GM12878 (cell line): ENCODE results near the gene RIMS3. TPM values are rescaled to one million over a fixed set of nuclear protein-coding genes. Genes with fewer than 3 reads are reported as not detected.
A peak's percentile ranks its signal among the peaks of the same experiment; 100 is the strongest.

Experiments used
- ASH2L ChIP-seq: fragments of 300-600, 200-600 bp; sonication (generic); IDR thresholded peaks from 2 replicates; pipeline ENCODE4 v1.6.1; 2017; ENCODE audit warnings: low read depth, mild to moderate bottlenecking, borderline replicate concordance
- BRCA1 ChIP-seq: IDR thresholded peaks from 2 replicates; pipeline ENCODE4 v1.6.1; 2011; ENCODE audit warnings: low read depth, low read length, improper control_type of control experiment
- CREM ChIP-seq: IDR thresholded peaks from 2 replicates; pipeline ENCODE4 v1.6.1; 2014; ENCODE audit warnings: antibody characterized with exemption, low read depth
- CTCF ChIP-seq, 3 experiments: IDR thresholded peaks in 2 of 3; conservative IDR thresholded peaks in 1 of 3; 2 replicates each; pipeline ENCODE4 v1.5.1; 2011; ENCODE audit warnings: low read depth in 3 of 3, low read length in 3 of 3, mild to moderate bottlenecking in 3 of 3, control low read depth in 2 of 3, moderate library complexity in 2 of 3, inconsistent platforms in 1 of 3, mixed read lengths in 1 of 3; ENCODE audit not compliant: control insufficient read depth in 2 of 3, insufficient read depth in 1 of 3; ENCODE audit errors: extremely low read depth in 1 of 3
- E4F1 ChIP-seq: fragments of 450-650 bp; IDR thresholded peaks from 2 replicates; pipeline ENCODE4 v1.6.1; 2018; ENCODE audit warnings: borderline replicate concordance, mild to moderate bottlenecking; ENCODE audit not compliant: partially characterized antibody
- EZH2 ChIP-seq: IDR thresholded peaks from 2 replicates; pipeline ENCODE4 v1.6.1; 2012; ENCODE audit warnings: low read depth, mild to moderate bottlenecking, control low read depth, inconsistent platforms, low read length, borderline replicate concordance; ENCODE audit not compliant: control insufficient read depth
- IKZF1 ChIP-seq: fragments of 450-650 bp; conservative IDR thresholded peaks from 2 replicates; pipeline ENCODE4 v1.6.1; 2017; ENCODE audit warnings: antibody characterized with exemption, mild to moderate bottlenecking
- KAT2A ChIP-seq: conservative IDR thresholded peaks from 2 replicates; pipeline ENCODE4 v1.6.1; 2011; ENCODE audit warnings: low read depth, low read length; ENCODE audit not compliant: control insufficient read depth
- MEF2B ChIP-seq: fragments of 450-650 bp; IDR thresholded peaks from 2 replicates; pipeline ENCODE4 v1.6.1; 2018; ENCODE audit warnings: mild to moderate bottlenecking, moderate library complexity; ENCODE audit not compliant: partially characterized antibody, poor library complexity, severe bottlenecking
- MTA2 ChIP-seq: fragments of 450-650 bp; IDR thresholded peaks from 2 replicates; pipeline ENCODE4 v1.6.1; 2016; ENCODE audit warnings: low read depth, mild to moderate bottlenecking, moderate library complexity
- NFYA ChIP-seq: IDR thresholded peaks from 2 replicates; pipeline ENCODE4 v1.6.1; 2011; ENCODE audit warnings: low read depth, mild to moderate bottlenecking, low read length, improper control_type of control experiment, borderline replicate concordance
- POLR2A ChIP-seq: IDR thresholded peaks from 2 replicates; pipeline ENCODE4 v1.6.1; 2011; ENCODE audit warnings: low read depth, mild to moderate bottlenecking, low read length
- REST ChIP-seq: IDR thresholded peaks from 2 replicates; pipeline ENCODE4 v1.6.1; 2012; ENCODE audit warnings: mild to moderate bottlenecking, low read depth, low read length
- SPI1 ChIP-seq: IDR thresholded peaks from 2 replicates; pipeline ENCODE4 v1.6.1; 2011; ENCODE audit warnings: low read depth, mild to moderate bottlenecking, low read length, moderate library complexity, borderline replicate concordance; ENCODE audit not compliant: insufficient read depth
- TARDBP ChIP-seq: IDR thresholded peaks from 2 replicates; pipeline ENCODE4 v1.6.1; 2016; ENCODE audit warnings: borderline replicate concordance
- TCF7 ChIP-seq: IDR thresholded peaks from 2 replicates; pipeline ENCODE4 v1.6.1; 2014; ENCODE audit warnings: antibody characterized with exemption, borderline replicate concordance
- ZBED1 ChIP-seq: IDR thresholded peaks from 2 replicates; pipeline ENCODE4 v1.6.1; 2016; ENCODE audit warnings: borderline replicate concordance
- ZNF687 ChIP-seq: fragments of 450-650 bp; IDR thresholded peaks from 2 replicates; pipeline ENCODE4 v1.6.1; 2017; ENCODE audit warnings: mild to moderate bottlenecking, moderate library complexity
- polyA plus RNA-seq, 11 experiments: library from polyadenylated mRNA; depleted of rRNA in 4 of 11; unstranded in 6 of 11; stranded (reverse) in 5 of 11; fragments of >200 nt; fragmentation: Nextera tagmentation in 4 of 11; fragmentation: Illumina TruSeq in 1 of 11; extraction: Ambion mirVana in 4 of 11; extraction: Trizol in 1 of 11; gene quantifications; 1 replicate in 1 of 11; 2 replicates in 10 of 11; pipeline versions ENCODE4 v1.2.1 to v1.2.3, GENCODE V29; 2011 to 2016; ENCODE audit warnings: inconsistent platforms in 2 of 11, missing spikeins in 2 of 11, low read depth in 1 of 11
- total RNA-seq, 4 experiments: library from RNA; depleted of rRNA in 3 of 4; stranded (reverse); fragments of >200 nt in 3 of 4; fragmentation: Illumina TruSeq in 1 of 4; extraction: Trizol in 1 of 4; gene quantifications; 2 replicates each; pipeline versions ENCODE4 v1.2.1 to v1.2.3, GENCODE V29; 2013 to 2021

RIMS3 gene
- total and polyA plus RNA-seq, 10 of the 15 experiments (the other 5 are each of a cell fraction or from before 2014, with no cell fraction given): 0.02 to 4.7 (median 0.39) TPM

GRCh38 chr1:40709100-40709801, 43.8 kb upstream of the RIMS3 start (continued):
- TF ChIP-seq ASH2L: no peak
- TF ChIP-seq KAT2A: no peak
- TF ChIP-seq SPI1: peak; percentile 95
- no peak for TF ChIP-seq TARDBP
- no peak for TF ChIP-seq MEF2B
- no peak for TF ChIP-seq ZBED1
- TF ChIP-seq E4F1: peak; percentile 78
- TF ChIP-seq TCF7: no peak
- peak; percentile 82 for TF ChIP-seq NFYA
- no peak for TF ChIP-seq EZH2
- no peak for TF ChIP-seq IKZF1
- TF ChIP-seq REST: no peak
- no peak for TF ChIP-seq BRCA1
- TF ChIP-seq ZNF687: 0 out of 2 replicates have a peak, but pooled peaks have one; percentile 21
- no peak for TF ChIP-seq MTA2
- TF ChIP-seq CTCF (IDR thresholded peaks at IDR 0.05 in 2 of 3, conservative IDR thresholded peaks at IDR 0.05 in 1 of 3; ENCODE audit: control insufficient read depth in 2 of 3, extremely low read depth in 1 of 3, insufficient read depth in 1 of 3, low read depth in 3 of 3, low read length in 3 of 3): no peak
- peak; percentile 68 for TF ChIP-seq POLR2A
- TF ChIP-seq CREM: peak; percentile 79
